ENCODE results near the gene ACP1.
"Not testable (repeated sequence)": the region's sequence is repeated elsewhere in the genome, so short reads cannot be mapped to it uniquely, and the experiment has no call there.

The ACP1 gene

GRCh38 chr2:289362-290089, 24.8 kb downstream of the ACP1 start:
- Histone ChIP-seq H3K4me1 (ENCODE audit: insufficient read depth, low read length) (peaks cover 18% of the 10 kb centered on the region), H3K9ac (ENCODE audit: low read depth, low read length) (peak overlapping the region; percentile 68), H3K36me3 (ENCODE audit: insufficient read depth, low read length) (no peaks in the 10 kb centered on the region), H3K9me3 (ENCODE audit: control insufficient read depth, insufficient read depth, low read length) (no peaks in the 10 kb centered on the region)

GRCh38 chr2:290090-290722, 25.5 kb downstream of the ACP1 start:
- peak overlapping the region; percentile 68 for H3K9ac ChIP-seq (ENCODE audit: low read depth, low read length)
- H3K9me3 ChIP-seq (ENCODE audit: control insufficient read depth, insufficient read depth, low read length) = no peaks in the 10 kb centered on the region
- peaks cover 12% of the 10 kb centered on the region for H3K4me1 ChIP-seq (ENCODE audit: insufficient read depth, low read length)
- no peaks in the 10 kb centered on the region for H3K36me3 ChIP-seq (ENCODE audit: insufficient read depth, low read length)

DNA sequence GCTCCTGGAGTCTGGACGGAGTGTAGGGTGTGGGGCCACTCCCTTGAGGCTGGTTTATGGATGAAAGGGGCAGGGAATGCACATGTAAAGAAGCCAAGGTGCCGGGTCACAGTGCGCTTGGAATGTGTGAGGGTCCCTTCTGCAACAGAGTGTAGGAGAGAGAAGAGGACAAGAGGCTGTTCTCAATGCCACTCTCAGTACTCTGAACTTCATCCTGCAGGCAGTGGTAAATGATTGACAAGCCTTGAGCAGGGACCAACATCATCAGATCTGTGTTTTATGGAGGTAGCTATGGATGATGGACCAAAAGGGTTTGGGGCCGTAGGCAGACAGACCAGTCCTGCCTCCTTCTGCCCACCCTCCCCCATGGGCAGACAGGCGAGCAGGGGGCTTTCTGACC, 30.3 kb downstream of the ACP1 start:
- no peaks in the 10 kb centered on the region for H3K36me3 ChIP-seq (ENCODE audit: insufficient read depth, low read length)
- no peaks in the 10 kb centered on the region for H3K4me1 ChIP-seq (ENCODE audit: insufficient read depth, low read length)
- no peaks in the 10 kb centered on the region for H3K9me3 ChIP-seq (ENCODE audit: control insufficient read depth, insufficient read depth, low read length)
- no peak overlapping the region for H3K9ac ChIP-seq (ENCODE audit: low read depth, low read length)

DNA sequence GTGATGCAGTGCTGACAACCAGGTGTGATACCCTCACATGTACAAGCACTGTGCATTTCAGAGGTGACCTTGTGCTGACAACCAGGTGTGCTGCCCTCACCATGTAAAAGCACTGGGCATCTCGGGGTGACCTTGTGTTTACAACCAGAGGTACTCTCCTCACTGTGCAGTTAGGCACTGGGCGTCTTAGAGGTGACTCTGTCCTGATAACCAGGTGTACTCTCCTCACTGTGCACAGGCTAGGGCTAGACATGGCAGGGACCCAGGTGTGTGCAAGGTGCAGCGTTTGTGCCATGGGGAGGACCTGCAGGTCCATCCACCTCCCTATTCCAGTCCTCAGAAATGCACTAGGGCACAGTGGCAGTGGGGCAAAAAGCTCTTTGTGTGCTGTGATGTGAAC, 31.6 kb downstream of the ACP1 start:
- H3K4me1 ChIP-seq (ENCODE audit: insufficient read depth, low read length) = no peaks in the 10 kb centered on the region
- H3K36me3 ChIP-seq (ENCODE audit: insufficient read depth, low read length) = no peaks in the 10 kb centered on the region
- H3K9me3 ChIP-seq (ENCODE audit: control insufficient read depth, insufficient read depth, low read length) = no peaks in the 10 kb centered on the region
- no peak overlapping the region for H3K9ac ChIP-seq (ENCODE audit: low read depth, low read length)

DNA sequence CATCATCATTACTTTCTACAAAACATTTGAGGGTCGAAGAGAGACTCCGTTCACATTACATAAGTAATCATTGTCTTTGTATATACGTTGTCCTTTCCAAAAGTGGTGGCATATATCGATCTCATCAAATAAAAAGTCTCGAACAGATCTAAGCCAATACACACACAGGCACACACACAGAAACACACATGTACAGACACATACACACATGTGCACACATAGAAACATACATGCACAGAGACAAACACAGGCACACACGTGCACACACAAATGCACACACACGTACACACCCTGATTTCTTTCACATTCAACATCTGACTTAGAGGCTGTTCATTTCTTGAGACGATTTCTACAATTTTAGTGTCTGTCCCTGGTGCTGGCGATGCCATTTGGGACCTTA, 40.6 kb downstream of the ACP1 start:
- H3K4me1 ChIP-seq (ENCODE audit: insufficient read depth, low read length) = peaks cover 14% of the 10 kb centered on the region

DNA sequence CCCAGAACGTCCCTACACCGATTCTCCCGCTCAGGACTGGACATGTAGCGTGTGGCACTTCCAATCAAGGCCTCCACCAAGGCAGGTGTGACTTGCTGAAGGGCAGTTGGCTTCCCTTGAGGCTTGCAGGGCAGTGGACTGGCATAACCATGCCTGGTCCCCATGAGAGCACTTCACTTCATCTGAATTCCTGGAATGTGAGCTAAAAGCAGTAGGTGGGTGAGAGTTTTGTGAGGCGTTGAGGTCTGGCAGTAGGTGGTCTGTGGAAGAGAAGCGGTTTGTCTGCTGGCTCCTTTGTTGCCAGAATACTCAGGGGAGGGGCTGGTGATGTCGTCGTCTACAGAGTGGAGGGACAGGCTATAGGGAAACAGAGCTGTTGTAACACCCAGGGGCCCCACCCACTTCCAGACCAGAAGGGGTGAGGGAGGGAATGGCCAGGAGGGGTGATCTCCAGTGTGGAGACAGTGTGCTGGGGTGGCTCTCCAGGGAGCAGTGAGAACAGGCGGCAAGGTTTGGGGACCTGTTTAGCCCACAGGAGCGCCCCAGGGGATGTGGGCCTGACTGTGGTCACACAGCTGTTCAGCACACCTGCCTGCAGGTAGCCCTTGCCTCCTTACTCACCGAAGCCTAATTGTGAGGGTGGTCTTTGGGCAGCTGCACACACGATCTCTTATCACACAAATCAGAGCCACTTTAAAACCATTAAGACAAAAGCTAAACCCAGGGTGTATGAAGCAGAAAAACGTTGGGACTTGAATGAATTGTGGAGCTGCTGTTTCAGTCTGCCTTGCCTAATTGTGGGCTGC, 44.6 kb downstream of the ACP1 start:
- H3K4me1 ChIP-seq (ENCODE audit: insufficient read depth, low read length) = peaks cover 18% of the 10 kb centered on the region
- no peak overlapping the region for H3K9ac ChIP-seq (ENCODE audit: low read depth, low read length)

More for the DNA sequence above, 40.6 kb downstream of the ACP1 start:
- Histone ChIP-seq H3K9ac (ENCODE audit: low read depth, low read length) (no peak overlapping the region), H3K36me3 (ENCODE audit: insufficient read depth, low read length) (no peaks in the 10 kb centered on the region), H3K9me3 (ENCODE audit: control insufficient read depth, insufficient read depth, low read length) (no peaks in the 10 kb centered on the region; the same call in 1 of the 2 replicates)

DNA sequence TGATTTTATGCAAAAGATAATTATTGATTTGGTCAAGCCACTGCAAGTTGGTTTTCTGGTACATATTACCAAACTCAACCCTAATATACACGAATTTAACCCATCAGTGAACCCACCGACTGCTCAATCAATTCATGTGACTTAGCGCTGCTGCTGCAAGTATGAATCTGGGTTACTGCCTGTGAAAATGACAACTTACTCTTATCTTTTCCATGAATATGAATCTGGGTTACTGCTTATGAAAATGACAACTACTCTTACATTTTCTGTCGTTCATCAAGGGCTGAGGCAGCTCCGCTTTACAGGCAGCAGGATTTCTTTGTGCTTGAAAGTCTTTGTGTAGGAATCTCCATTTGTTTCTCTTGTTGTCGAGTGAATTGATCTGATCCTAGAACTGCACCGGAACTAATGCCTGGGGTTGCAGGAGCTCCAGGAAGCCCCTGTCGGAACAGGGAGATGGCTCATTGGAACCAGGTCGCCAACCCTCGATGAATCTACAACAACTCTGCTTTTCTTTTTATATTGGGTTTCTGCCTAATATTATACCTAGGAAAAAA, 45.3 kb downstream of the ACP1 start:
- H3K36me3 ChIP-seq (ENCODE audit: insufficient read depth, low read length) = no peaks in the 10 kb centered on the region
- no peaks in the 10 kb centered on the region for H3K9me3 ChIP-seq (ENCODE audit: control insufficient read depth, insufficient read depth, low read length)
- no peak overlapping the region for H3K9ac ChIP-seq (ENCODE audit: low read depth, low read length)
- peaks cover 18% of the 10 kb centered on the region for H3K4me1 ChIP-seq (ENCODE audit: insufficient read depth, low read length)

More for the DNA sequence above, 44.6 kb downstream of the ACP1 start:
- Histone ChIP-seq H3K9me3 (ENCODE audit: control insufficient read depth, insufficient read depth, low read length) (no peaks in the 10 kb centered on the region), H3K36me3 (ENCODE audit: insufficient read depth, low read length) (no peaks in the 10 kb centered on the region)

GRCh38 chr2:310994-311393, 46.2 kb downstream of the ACP1 start:
- peaks cover 18% of the 10 kb centered on the region for H3K4me1 ChIP-seq (ENCODE audit: insufficient read depth, low read length)
- H3K9ac ChIP-seq (ENCODE audit: low read depth, low read length) = no peak overlapping the region
- H3K9me3 ChIP-seq (ENCODE audit: control insufficient read depth, insufficient read depth, low read length) = no peaks in the 10 kb centered on the region
- no peaks in the 10 kb centered on the region for H3K36me3 ChIP-seq (ENCODE audit: insufficient read depth, low read length)

DNA sequence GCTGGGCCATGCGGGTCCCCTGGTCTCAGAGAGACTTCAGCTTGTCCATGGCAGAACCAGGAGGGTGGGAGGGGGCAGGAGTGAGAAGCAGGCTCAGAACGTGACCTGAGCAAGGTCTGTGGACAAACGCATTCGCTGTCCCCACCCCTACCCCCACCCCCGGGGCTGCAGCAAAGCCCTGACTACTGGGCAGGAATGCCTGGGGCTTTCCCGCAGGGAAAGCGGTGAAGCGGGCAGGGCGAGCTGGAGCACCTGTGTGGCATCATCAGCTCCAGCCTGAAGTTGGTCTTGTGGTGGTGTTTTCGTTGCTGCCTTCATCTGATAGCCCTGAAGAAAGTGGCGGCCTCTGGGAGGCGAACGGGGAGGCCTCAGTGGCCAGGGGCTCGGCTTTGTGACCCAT, 49.2 kb downstream of the ACP1 start:
- Histone ChIP-seq H3K9me3 (ENCODE audit: control insufficient read depth, insufficient read depth, low read length) (no peaks in the 10 kb centered on the region), H3K4me1 (ENCODE audit: insufficient read depth, low read length) (peaks cover 25% of the 10 kb centered on the region), H3K9ac (ENCODE audit: low read depth, low read length) (no peak overlapping the region), H3K36me3 (ENCODE audit: insufficient read depth, low read length) (no peaks in the 10 kb centered on the region)

DNA sequence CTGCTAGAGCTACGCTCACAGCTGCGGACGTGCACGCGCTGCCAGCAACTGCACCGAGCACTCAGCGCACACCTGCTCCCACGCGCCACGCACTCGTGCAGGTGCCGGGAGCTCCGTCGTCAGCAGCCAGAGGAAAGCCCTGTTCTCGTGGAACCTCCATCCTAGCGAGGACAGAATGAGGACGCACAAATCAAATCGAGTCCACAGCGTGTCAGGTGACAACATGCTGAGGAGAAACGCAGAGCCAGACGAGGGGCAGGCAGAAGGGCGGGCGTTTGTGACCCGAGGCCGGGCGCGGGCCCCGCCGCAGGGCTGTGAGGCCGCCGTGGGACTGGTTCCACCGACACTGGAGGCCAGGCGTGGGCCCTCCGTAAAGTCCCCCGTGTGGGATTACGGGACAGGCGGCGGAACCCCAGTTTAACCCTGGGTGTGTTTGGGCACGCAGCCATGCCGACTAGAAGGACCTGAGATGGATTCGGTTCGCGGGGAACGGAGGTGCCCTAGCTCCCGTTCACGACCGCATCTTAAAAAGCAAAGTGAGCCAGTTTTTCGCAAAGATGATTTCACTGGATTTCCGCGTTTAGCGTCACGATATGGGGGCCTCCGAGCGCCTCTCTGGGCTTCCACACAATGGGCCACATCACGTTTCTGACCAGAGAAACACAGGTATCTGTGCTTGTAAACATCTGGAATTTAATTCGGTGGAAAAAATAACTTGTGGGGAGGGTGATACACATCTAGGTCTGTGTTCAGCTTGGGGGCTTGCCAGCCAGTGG, 50.0 kb downstream of the ACP1 start:
- H3K9ac ChIP-seq (ENCODE audit: low read depth, low read length) = no peak overlapping the region
- H3K4me1 ChIP-seq (ENCODE audit: insufficient read depth, low read length) = peaks cover 17% of the 10 kb centered on the region
- H3K9me3 ChIP-seq (ENCODE audit: control insufficient read depth, insufficient read depth, low read length) = no peaks in the 10 kb centered on the region
- H3K36me3 ChIP-seq (ENCODE audit: insufficient read depth, low read length) = no peaks in the 10 kb centered on the region

- H3K4me1 ChIP-seq (ENCODE audit: insufficient read depth, low read length) = peaks cover 12% of the 10 kb centered on the region
- H3K9me3 ChIP-seq (ENCODE audit: control insufficient read depth, insufficient read depth, low read length); H3K36me3 ChIP-seq (ENCODE audit: insufficient read depth, low read length); H3K9ac ChIP-seq (ENCODE audit: low read depth, low read length): not testable (repeated sequence)
These were observed 51.2 kb downstream of the ACP1 start for GRCh38 chr2:315925-316324.

DNA sequence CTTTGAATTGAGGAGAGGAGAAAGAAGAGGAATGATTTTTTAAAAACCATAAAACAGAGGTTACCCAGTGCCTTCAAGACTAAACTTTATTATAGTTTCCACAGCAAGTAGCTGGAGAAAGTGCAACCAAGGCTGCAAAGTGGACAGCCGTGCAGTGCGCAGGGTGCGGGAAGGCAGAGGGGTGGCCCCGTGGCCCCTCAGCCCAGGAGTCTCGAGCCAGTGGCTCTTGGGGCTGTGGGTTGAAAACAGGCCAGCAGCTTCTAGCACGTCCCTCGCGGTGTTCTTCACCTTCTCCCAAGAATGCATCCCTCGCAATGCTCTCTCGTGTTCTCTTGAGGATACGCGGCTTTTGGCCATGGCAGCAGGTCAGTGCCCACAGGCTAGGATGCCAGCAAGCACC, 51.6 kb downstream of the ACP1 start:
- Histone ChIP-seq H3K9ac (ENCODE audit: low read depth, low read length) (no peak overlapping the region), H3K9me3 (ENCODE audit: control insufficient read depth, insufficient read depth, low read length) (no peaks in the 10 kb centered on the region), H3K36me3 (ENCODE audit: insufficient read depth, low read length) (no peaks in the 10 kb centered on the region), H3K4me1 (ENCODE audit: insufficient read depth, low read length) (peaks cover 12% of the 10 kb centered on the region)

DNA sequence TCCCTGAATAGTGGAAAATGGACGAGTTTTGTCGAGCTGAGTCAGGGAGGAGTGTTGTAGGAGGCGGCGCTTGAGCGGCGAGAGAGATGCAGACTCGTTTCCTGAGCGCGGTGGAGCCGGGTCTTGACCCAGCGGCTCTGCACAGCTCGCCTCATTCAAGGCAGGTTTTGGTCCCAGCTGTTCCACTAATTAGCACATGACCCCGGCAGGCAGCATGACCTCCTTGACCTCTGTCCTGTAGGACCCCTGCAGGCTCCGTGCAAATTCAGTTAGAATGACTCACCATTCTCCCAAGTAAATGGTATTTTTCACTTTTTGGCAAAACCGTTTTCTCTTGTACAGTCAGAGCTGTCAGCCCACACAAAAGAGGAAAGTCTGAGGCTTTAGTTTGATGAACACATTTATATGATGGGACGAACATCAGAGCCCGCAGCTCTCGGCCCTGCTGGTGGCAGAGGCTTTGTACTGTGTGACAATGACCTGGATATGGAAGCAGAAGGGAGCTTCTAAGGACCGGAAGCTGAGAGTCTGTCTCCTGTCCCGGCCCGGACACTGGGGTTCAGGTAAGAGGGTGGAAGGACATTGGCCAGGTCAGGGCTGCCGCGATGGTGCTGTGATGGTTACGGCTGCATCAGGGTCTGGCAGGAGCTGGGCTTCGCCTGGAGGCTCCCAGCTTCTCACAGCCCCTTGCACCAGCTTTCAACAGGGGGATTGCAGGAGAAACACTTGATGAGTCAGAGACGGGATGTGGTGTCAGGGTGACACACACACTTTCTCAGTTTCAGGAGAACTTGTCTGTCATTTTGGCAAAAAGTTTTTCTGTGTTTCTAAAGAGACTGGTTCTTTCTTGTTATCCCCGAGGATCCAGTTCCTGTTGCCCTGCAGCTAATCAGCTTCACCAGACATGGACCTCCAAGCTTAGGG, 53.0 kb downstream of the ACP1 start:
- no peaks in the 10 kb centered on the region for H3K9me3 ChIP-seq (ENCODE audit: control insufficient read depth, insufficient read depth, low read length)
- no peak overlapping the region; the same call in 1 of the 2 replicates for H3K9ac ChIP-seq (ENCODE audit: low read depth, low read length)
- no peaks in the 10 kb centered on the region for H3K36me3 ChIP-seq (ENCODE audit: insufficient read depth, low read length)
- H3K4me1 ChIP-seq (ENCODE audit: insufficient read depth, low read length) = peaks cover 12% of the 10 kb centered on the region
